ENCODE data around the gene RIMKLA. TPM values are rescaled to one million over a fixed set of nuclear protein-coding genes. Genes with fewer than 3 reads are reported as not detected.

RIMKLA gene
- total RNA-seq, 1 donor from 2014 or later: 0.10 TPM

- Mint-ChIP-seq H3K36me3 (ENCODE audit: low read depth, unreplicated experiment) (no peaks in the 10 kb centered on the region), H3K9me3 (ENCODE audit: unreplicated experiment) (no peaks in the 10 kb centered on the region), H3K27me3 (ENCODE audit: unreplicated experiment) (peaks cover 4% of the 10 kb centered on the region), H3K27ac (ENCODE audit: unreplicated experiment) (peak overlapping the region; percentile 93), H3K4me1 (ENCODE audit: unreplicated experiment) (peaks cover 16% of the 10 kb centered on the region), H3K4me3 (ENCODE audit: unreplicated experiment) (peak overlapping the region; percentile 93)
- TF ChIP-seq, protein P1, sequence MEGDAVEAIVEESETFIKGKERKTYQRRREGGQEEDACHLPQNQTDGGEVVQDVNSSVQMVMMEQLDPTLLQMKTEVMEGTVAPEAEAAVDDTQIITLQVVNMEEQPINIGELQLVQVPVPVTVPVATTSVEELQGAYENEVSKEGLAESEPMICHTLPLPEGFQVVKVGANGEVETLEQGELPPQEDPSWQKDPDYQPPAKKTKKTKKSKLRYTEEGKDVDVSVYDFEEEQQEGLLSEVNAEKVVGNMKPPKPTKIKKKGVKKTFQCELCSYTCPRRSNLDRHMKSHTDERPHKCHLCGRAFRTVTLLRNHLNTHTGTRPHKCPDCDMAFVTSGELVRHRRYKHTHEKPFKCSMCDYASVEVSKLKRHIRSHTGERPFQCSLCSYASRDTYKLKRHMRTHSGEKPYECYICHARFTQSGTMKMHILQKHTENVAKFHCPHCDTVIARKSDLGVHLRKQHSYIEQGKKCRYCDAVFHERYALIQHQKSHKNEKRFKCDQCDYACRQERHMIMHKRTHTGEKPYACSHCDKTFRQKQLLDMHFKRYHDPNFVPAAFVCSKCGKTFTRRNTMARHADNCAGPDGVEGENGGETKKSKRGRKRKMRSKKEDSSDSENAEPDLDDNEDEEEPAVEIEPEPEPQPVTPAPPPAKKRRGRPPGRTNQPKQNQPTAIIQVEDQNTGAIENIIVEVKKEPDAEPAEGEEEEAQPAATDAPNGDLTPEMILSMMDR (IDR thresholded peaks at IDR 0.05; ENCODE audit: unreplicated experiment): no peak
- DNase-seq (ENCODE audit: low spot score): no peak
Observed at GRCh38 chr1:42463921-42464320, 83.3 kb downstream of the RIMKLA start.

- H3K9me3 Mint-ChIP-seq (ENCODE audit: unreplicated experiment): no peaks in the 10 kb centered on the region
- DNase-seq (ENCODE audit: low spot score): no peak
- H3K27me3 Mint-ChIP-seq (ENCODE audit: unreplicated experiment): peaks cover 6% of the 10 kb centered on the region
- TF ChIP-seq, protein P1 (IDR thresholded peaks at IDR 0.05; ENCODE audit: unreplicated experiment): no peak
- peaks cover 16% of the 10 kb centered on the region for H3K4me1 Mint-ChIP-seq (ENCODE audit: unreplicated experiment)
- H3K4me3 Mint-ChIP-seq (ENCODE audit: unreplicated experiment): no peak overlapping the region
- H3K36me3 Mint-ChIP-seq (ENCODE audit: low read depth, unreplicated experiment): no peaks in the 10 kb centered on the region
- no peak overlapping the region for H3K27ac Mint-ChIP-seq (ENCODE audit: unreplicated experiment)
Observed at GRCh38 chr1:42466030-42466429, 85.4 kb downstream of the RIMKLA start.

DNA sequence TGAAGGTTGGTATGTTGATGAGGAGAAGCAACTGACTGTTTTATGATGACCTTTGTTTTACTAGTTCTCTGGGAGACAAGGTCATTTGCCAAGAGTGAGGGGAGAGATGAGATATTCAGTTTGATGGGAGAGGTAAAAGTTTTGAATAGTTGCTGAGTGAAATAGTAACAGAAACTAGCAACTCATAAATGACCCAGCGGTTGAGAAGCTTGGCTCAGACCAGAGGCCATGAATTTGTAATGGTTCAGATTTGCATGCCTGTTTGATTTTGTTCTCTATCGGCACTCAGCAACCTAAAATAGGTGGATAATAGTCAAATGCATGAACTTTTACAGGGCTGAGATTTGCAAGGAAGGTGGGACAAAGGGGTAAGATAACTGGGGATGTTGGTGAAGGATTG lies 89.1 kb downstream of the RIMKLA start:
- H3K4me1 Mint-ChIP-seq (ENCODE audit: unreplicated experiment): no peaks in the 10 kb centered on the region

More for the DNA sequence above, 89.1 kb downstream of the RIMKLA start:
- H3K27ac Mint-ChIP-seq (ENCODE audit: unreplicated experiment): no peak overlapping the region
- no peaks in the 10 kb centered on the region for H3K36me3 Mint-ChIP-seq (ENCODE audit: low read depth, unreplicated experiment)
- no peaks in the 10 kb centered on the region for H3K9me3 Mint-ChIP-seq (ENCODE audit: unreplicated experiment)
- DNase-seq (ENCODE audit: low spot score): no peak
- peaks cover 2% of the 10 kb centered on the region for H3K27me3 Mint-ChIP-seq (ENCODE audit: unreplicated experiment)
- H3K4me3 Mint-ChIP-seq (ENCODE audit: unreplicated experiment): no peak overlapping the region
- TF ChIP-seq, protein P1 (IDR thresholded peaks at IDR 0.05; ENCODE audit: unreplicated experiment): no peak

Other genes with a start within 250 kb of the RIMKLA start
- not detected for gene GUCA2B, start 227.4 kb upstream of the RIMKLA start, total RNA-seq (ENCODE audit: unreplicated experiment)
- gene GUCA2A, start 216.0 kb upstream of the RIMKLA start, total RNA-seq (ENCODE audit: unreplicated experiment): not detected
- 65.9 TPM for gene FOXJ3, start 45.6 kb upstream of the RIMKLA start, total RNA-seq (ENCODE audit: unreplicated experiment)
- gene ZMYND12, start 75.2 kb downstream of the RIMKLA start, total RNA-seq (ENCODE audit: unreplicated experiment): 1.1 TPM
- gene PPCS, start 75.8 kb downstream of the RIMKLA start, total RNA-seq (ENCODE audit: unreplicated experiment): 32.2 TPM
- 3.4 TPM for gene CCDC30, start 82.5 kb downstream of the RIMKLA start, total RNA-seq (ENCODE audit: unreplicated experiment)

Data from endothelial cell (in vitro differentiated cells).